ENCODE results near the gene ZNF226. TPM values are rescaled to one million over a fixed set of nuclear protein-coding genes. Genes with fewer than 3 reads are reported as not detected.
"Not testable (repeated sequence)": the region's sequence is repeated elsewhere in the genome, so short reads cannot be mapped to it uniquely, and the experiment has no call there.

ZNF226 gene
- total and polyA plus RNA-seq, 9 of the 15 experiments (the other 6 are each of a cell fraction or from before 2014, with no cell fraction given), result 6.2 to 19.4 (median 9.3) TPM

DNA sequence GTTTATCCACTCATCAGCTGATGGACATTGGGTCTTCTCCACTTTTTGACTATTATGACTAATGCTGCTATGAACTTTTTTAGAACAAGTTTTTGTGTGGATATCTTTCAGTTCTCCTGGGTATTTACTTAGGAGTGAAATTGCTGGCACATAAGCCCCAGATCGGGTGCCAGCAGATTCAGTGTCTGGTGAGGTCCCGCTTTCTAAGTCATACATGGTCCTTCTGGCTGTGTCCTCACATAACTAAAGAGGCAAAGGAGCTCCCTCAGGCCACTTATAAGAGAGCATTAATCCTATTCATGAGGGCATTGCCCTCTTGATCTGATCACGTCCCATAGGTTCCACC, 600 bp upstream of the ZNF226 start:
- intact Hi-C loops (cut with micrococcal nuclease) (no loop called here), in situ Hi-C loops (cut with MboI) (no loop called here)
- Histone ChIP-seq H3K9me3 (replicated peaks; ENCODE audit: control insufficient read depth, insufficient read depth, low read depth, low read length) (peaks cover 3% of the 10 kb centered on the region; the same call in 1 of the 2 replicates), H3K4me2 (ENCODE audit: insufficient read depth, low read length) (peak overlapping the region; percentile 93), H3K27ac (ENCODE audit: extremely low read depth, low read depth, low read length) (peak overlapping the region; percentile 80), H3K27me3 (ENCODE audit: control insufficient read depth in 2 of 2, insufficient read depth in 2 of 2, low read length in 2 of 2) (no peaks in the 10 kb centered on the region), H3K9me1 (ENCODE audit: control insufficient read depth, insufficient read depth, low read length) (no peaks in the 10 kb centered on the region), H4K20me1 (replicated peaks; ENCODE audit: control insufficient read depth, insufficient read depth, low read length) (no peaks in the 10 kb centered on the region), H3K4me3 (peak overlapping the region; percentile 64), H2AFZ (ENCODE audit: low read depth, low read length) (peak overlapping the region; percentile 98), H3K36me3 (ENCODE audit: control insufficient read depth, insufficient read depth, low read length) (peaks cover 9% of the 10 kb centered on the region; the same call in 1 of the 3 replicates), H3K79me2 (ENCODE audit: control insufficient read depth, insufficient read depth, low read length) (peaks cover 3% of the 10 kb centered on the region; the same call in 2 of the 3 replicates), H3K4me1 (replicated peaks in 1 of 2; ENCODE audit: control insufficient read depth in 2 of 2, insufficient read depth in 2 of 2, low read length in 2 of 2) (no peaks in the 10 kb centered on the region; a peak in 1 of 5 replicates), H3K9ac (ENCODE audit: insufficient read depth in 1 of 2, low read depth in 2 of 2, low read length in 2 of 2) (peak overlapping the region in 1 of 2 experiments; percentile 75; a peak in 1 of 4 replicates)
- DNase-seq (ENCODE audit: extremely low read depth in 1 of 4, low spot score in 3 of 4) (peak in 1 of 4 experiments; percentile 6), FAIRE-seq (no peak), ATAC-seq (no peak; the same call in 2 of the 3 replicates)
- peak; percentile 1 for TF ChIP-seq CBX1 (IDR thresholded peaks at IDR 0.05; ENCODE audit: low read depth)
- TF ChIP-seq KDM5B (IDR thresholded peaks at IDR 0.05; ENCODE audit: insufficient replicate concordance, low read depth, low read length), result no peak
- BruUV-seq (replicated peaks), result no TSS peak
- 36% methylated on average over 3 of the region's 3 CpGs for WGBS (ENCODE audit: insufficient coverage, low coverage, missing lambda C conversion rate)
- ChIA-PET POLR2A (interaction anchor here (0.9 to 2.1 kb wide), 9 partner anchors 10 to 141 kb away, joined by 3 to 11 read pairs (median 3); partner anchors contain the start of gene ZNF235), CTCF (ENCODE audit: low intra/inter-chr PET ratio) (no interaction called here)

DNA sequence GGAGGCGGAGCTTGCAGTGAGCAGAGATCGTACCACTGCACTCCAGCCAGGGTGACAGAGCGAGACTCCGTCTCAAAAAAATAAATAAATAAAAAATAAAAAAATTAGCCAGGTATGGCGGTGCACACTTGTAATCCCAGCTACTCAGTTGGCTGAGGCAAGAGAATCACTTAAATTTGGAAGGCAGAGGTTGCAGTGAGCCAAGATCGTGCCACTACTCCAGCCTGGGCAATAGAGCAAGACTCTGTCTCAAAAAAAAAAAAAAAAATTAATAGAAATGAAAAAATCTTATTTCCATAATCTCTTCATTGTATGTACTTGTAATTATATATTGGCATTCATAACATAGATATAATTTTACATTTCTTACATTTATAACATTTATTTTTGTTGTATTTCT, 5.8 kb downstream of the ZNF226 start:
- H3K4me2 ChIP-seq (ENCODE audit: insufficient read depth, low read length); intact Hi-C loops (cut with micrococcal nuclease); POLR2A ChIA-PET; H3K27ac ChIP-seq (ENCODE audit: extremely low read depth, low read depth, low read length); in situ Hi-C loops (cut with MboI); ATAC-seq; H3K9ac ChIP-seq (ENCODE audit: insufficient read depth in 1 of 2, low read depth in 2 of 2, low read length in 2 of 2); H4K20me1 ChIP-seq (replicated peaks; ENCODE audit: control insufficient read depth, insufficient read depth, low read length); H3K27me3 ChIP-seq (ENCODE audit: control insufficient read depth in 2 of 2, insufficient read depth in 2 of 2, low read length in 2 of 2); DNase-seq (ENCODE audit: extremely low read depth in 1 of 4, low spot score in 3 of 4); H3K79me2 ChIP-seq (ENCODE audit: control insufficient read depth, insufficient read depth, low read length); H3K9me1 ChIP-seq (ENCODE audit: control insufficient read depth, insufficient read depth, low read length); H3K4me3 ChIP-seq; CTCF ChIA-PET (ENCODE audit: low intra/inter-chr PET ratio); BruUV-seq (replicated peaks); H2AFZ ChIP-seq (ENCODE audit: low read depth, low read length); FAIRE-seq; H3K9me3 ChIP-seq (replicated peaks; ENCODE audit: control insufficient read depth, insufficient read depth, low read depth, low read length); H3K4me1 ChIP-seq (replicated peaks in 1 of 2; ENCODE audit: control insufficient read depth in 2 of 2, insufficient read depth in 2 of 2, low read length in 2 of 2): not testable (repeated sequence)
- 83% methylated on average over 6 of the region's 6 CpGs for WGBS (ENCODE audit: insufficient coverage, low coverage, missing lambda C conversion rate)
- peaks cover 51% of the 10 kb centered on the region; the same call in 2 of the 3 replicates for H3K36me3 ChIP-seq (ENCODE audit: control insufficient read depth, insufficient read depth, low read length)
